Kidney (tissue), 14 donors: ENCODE measurements around the gene CXCL6. TPM values are rescaled to one million over a fixed set of nuclear protein-coding genes. Genes with fewer than 3 reads are reported as not detected.

Source experiments
- DNase-seq, 5 donors: peaks; one replicate each; pipeline ENCODE4 v3.0.0-alpha.2; 2013 to 2020
- FAIRE-seq: peaks from 2 replicates; lab custom pipeline; 2012; peaks lifted over from hg19 to GRCh38; lab: Jason Lieb, UNC
- H3K27ac ChIP-seq, 2 donors: one replicate each; pipeline ENCODE4 v1.7.0; 2013; ENCODE audit warnings: low read depth in 2 of 2, low read length in 2 of 2, inconsistent platforms in 1 of 2
- H3K27me3 ChIP-seq: one replicate; pipeline ENCODE4 v1.7.1; 2013; ENCODE audit warnings: low read length, inconsistent platforms; ENCODE audit not compliant: control insufficient read depth, insufficient read depth
- H3K36me3 ChIP-seq, 3 donors: one replicate each; pipeline versions ENCODE4 v1.7.0 to v1.7.1; 2013; ENCODE audit warnings: low read length in 3 of 3, control low read depth in 1 of 3, inconsistent platforms in 1 of 3; ENCODE audit not compliant: insufficient read depth in 3 of 3, control insufficient read depth in 2 of 3
- H3K4me1 ChIP-seq, 3 donors: one replicate each; pipeline versions ENCODE4 v1.7.0 to v1.7.1; 2013; ENCODE audit warnings: low read length in 3 of 3, inconsistent platforms in 1 of 3, low read depth in 1 of 3; ENCODE audit not compliant: control insufficient read depth in 2 of 3, insufficient read depth in 2 of 3
- H3K4me3 ChIP-seq, 3 donors: one replicate each; pipeline versions ENCODE4 v1.7.0 to v1.8.1; 2013; ENCODE audit warnings: low read length in 3 of 3, control low read depth in 1 of 3, inconsistent platforms in 1 of 3
- H3K9ac ChIP-seq, 3 donors: one replicate each; pipeline versions ENCODE4 v1.7.0 to v1.7.1; 2013; ENCODE audit warnings: low read length in 3 of 3, control low read depth in 1 of 3, inconsistent platforms in 1 of 3
- H3K9me3 ChIP-seq, 3 donors: one replicate each; pipeline versions ENCODE4 v1.7.0 to v1.7.1; 2013; ENCODE audit warnings: low read length in 3 of 3, control low read depth in 1 of 3, inconsistent platforms in 1 of 3; ENCODE audit not compliant: control insufficient read depth in 2 of 3, insufficient read depth in 1 of 3
- intact Hi-C: fragments of 100-400 bp; cut with DNase I; formaldehyde crosslinking; loops from one replicate; pipeline ENCODE4 v1.11.1; 2022
- polyA plus RNA-seq: library from polyadenylated mRNA; stranded (reverse); fragments of 350-450 nt; fragmentation: Illumina TruSeq; extraction: RNeasy Lipid Tissue Mini Kit (QIAGEN cat#74804); gene quantifications from one replicate; pipeline ENCODE4 v1.2.3, GENCODE V29; 2014; ENCODE audit warnings: low read depth, low replicate concordance; ENCODE audit not compliant: insufficient read depth
- total RNA-seq: library from RNA; stranded (reverse); fragmentation: NEBNext Ultra II Directional; extraction: Animal tissue kit (Norgen Biotek cat#: 25700); gene quantifications from one replicate; pipeline ENCODE4 v1.2.1, GENCODE V29; 2021
- TF ChIP-seq, protein P1 (sequence below): IDR thresholded peaks from 3 replicates; pipeline ENCODE4 v1.5.1; 2012; ENCODE audit warnings: mild to moderate bottlenecking, moderate library complexity, borderline replicate concordance; ENCODE audit not compliant: insufficient read depth; ENCODE audit errors: extremely low read depth
- donor health status: control.
- donor health status: control.
- donor health status: control.
- donor health status: control.
- donor health status: control.
- donor health status: DM: yes; HTN: yes; CAD: no.
- donor health status: Normal renal cell carcinoma (clear cell type).

CXCL6 gene
- total and polyA plus RNA-seq, 2 donors from 2014 or later: 1.1 to 8.2 TPM

- Histone ChIP-seq H3K9ac (no peak overlapping the region), H3K27me3 (no peaks in the 10 kb centered on the region), H3K27ac (no peak overlapping the region), H3K9me3 (peaks cover 0 to 6% (median 0%) of the 10 kb centered on the region in 3 donors), H3K4me1 (peaks cover 0 to 5% (median 3%) of the 10 kb centered on the region in 3 donors), H3K36me3 (no peaks in the 10 kb centered on the region), H3K4me3 (no peak overlapping the region)
- TF ChIP-seq, protein P1, sequence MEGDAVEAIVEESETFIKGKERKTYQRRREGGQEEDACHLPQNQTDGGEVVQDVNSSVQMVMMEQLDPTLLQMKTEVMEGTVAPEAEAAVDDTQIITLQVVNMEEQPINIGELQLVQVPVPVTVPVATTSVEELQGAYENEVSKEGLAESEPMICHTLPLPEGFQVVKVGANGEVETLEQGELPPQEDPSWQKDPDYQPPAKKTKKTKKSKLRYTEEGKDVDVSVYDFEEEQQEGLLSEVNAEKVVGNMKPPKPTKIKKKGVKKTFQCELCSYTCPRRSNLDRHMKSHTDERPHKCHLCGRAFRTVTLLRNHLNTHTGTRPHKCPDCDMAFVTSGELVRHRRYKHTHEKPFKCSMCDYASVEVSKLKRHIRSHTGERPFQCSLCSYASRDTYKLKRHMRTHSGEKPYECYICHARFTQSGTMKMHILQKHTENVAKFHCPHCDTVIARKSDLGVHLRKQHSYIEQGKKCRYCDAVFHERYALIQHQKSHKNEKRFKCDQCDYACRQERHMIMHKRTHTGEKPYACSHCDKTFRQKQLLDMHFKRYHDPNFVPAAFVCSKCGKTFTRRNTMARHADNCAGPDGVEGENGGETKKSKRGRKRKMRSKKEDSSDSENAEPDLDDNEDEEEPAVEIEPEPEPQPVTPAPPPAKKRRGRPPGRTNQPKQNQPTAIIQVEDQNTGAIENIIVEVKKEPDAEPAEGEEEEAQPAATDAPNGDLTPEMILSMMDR: no peak
- intact Hi-C loops: no loop called here
- FAIRE-seq (peak; percentile 94), DNase-seq (peak in 2 of 5 donors; percentile 31 to 47)
Observed at GRCh38 chr4:73856518-73856917, 20.0 kb downstream of the CXCL6 start.

- TF ChIP-seq, protein P1: no peak
- peak in 2 of 5 donors; percentile 36 to 72 for DNase-seq
- intact Hi-C loops: no loop called here
Observed at GRCh38 chr4:73859614-73860088, 23.2 kb downstream of the CXCL6 start.

DNA sequence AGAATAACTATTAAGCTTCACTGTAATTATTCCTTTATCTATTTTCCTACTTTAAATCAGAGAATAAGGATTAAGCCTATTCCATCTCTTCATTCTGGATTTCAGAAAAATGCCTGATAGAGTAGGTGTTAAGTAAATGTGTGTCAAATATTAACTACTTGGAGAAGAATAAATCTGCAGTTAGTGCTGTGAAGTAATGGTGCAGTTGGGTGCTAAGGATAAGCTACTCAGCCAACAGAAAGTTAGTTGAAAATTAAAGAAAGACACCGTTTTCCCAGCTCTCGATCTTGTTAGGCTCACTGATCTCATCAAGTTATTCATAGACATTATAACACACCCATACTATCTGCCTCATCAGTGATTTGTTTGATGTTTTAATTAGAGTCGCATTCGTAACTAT, 23.7 kb downstream of the CXCL6 start:
- peak; percentile 64 for FAIRE-seq
- H3K27me3 ChIP-seq: no peaks in the 10 kb centered on the region
- intact Hi-C loops: no loop called here
- H3K9me3 ChIP-seq: peaks cover 0 to 6% (median 0%) of the 10 kb centered on the region in 3 donors
- no peak overlapping the region for H3K9ac ChIP-seq
- H3K36me3 ChIP-seq: no peaks in the 10 kb centered on the region
- no peak for DNase-seq
- H3K4me1 ChIP-seq: peaks cover 0 to 3% (median 0%) of the 10 kb centered on the region in 3 donors
- H3K4me3 ChIP-seq: no peak overlapping the region
- TF ChIP-seq, protein P1: no peak
- H3K27ac ChIP-seq: no peak overlapping the region

More at GRCh38 chr4:73859614-73860088, 23.2 kb downstream of the CXCL6 start:
- Histone ChIP-seq H3K4me1 (peaks cover 0 to 3% (median 0%) of the 10 kb centered on the region in 3 donors), H3K9me3 (peaks cover 0 to 6% (median 0%) of the 10 kb centered on the region in 3 donors), H3K4me3 (no peak overlapping the region), H3K36me3 (no peaks in the 10 kb centered on the region), H3K27ac (no peak overlapping the region), H3K9ac (no peak overlapping the region), H3K27me3 (no peaks in the 10 kb centered on the region)
- FAIRE-seq: peak; percentile 13
